Vagina (tissue), 2 donors: ENCODE data around the gene TMC1. TPM values are rescaled to one million over a fixed set of nuclear protein-coding genes. Genes with fewer than 3 reads are reported as not detected.

ENCODE experiments used
- DNase-seq, 2 donors: peaks; one replicate each; pipeline ENCODE4 v3.0.0-alpha.2; 2017; ENCODE audit errors: extremely low spot score in 2 of 2
- H3K27ac ChIP-seq: fragments of 200-600 bp; sonication (generic); one replicate; pipeline ENCODE4 v1.5.1; 2019
- H3K27me3 ChIP-seq: fragments of 200-600 bp; sonication (generic); one replicate; pipeline ENCODE4 v1.5.1; 2019
- H3K36me3 ChIP-seq, 2 donors: fragments of 200-600 bp; sonication (generic); one replicate each; pipeline ENCODE4 v1.5.1; 2017 to 2019
- H3K4me1 ChIP-seq: fragments of 200-600 bp; sonication (generic); one replicate; pipeline ENCODE4 v1.5.1; 2019
- H3K4me3 ChIP-seq, 2 donors: fragments of 200-600 bp; sonication (generic); 1 replicate in 1 of 2; 2 replicates in 1 of 2; pipeline ENCODE4 v1.5.1; 2016 to 2019
- H3K9me3 ChIP-seq: fragments of 200-600 bp; sonication (generic); one replicate; pipeline ENCODE4 v1.5.1; 2019
- CTCF ChIP-seq, 3 experiments: fragments of 450-650 bp in 2 of 3; fragments of 200-600 bp in 1 of 3; sonication (generic) in 1 of 3; IDR thresholded peaks; one replicate each; pipeline ENCODE4 v1.5.1; 2017 to 2019; ENCODE audit warnings: antibody characterized with exemption in 3 of 3, mild to moderate bottlenecking in 2 of 3, moderate library complexity in 2 of 3
- POLR2A ChIP-seq, 2 donors: fragments of 450-650 bp; IDR thresholded peaks; one replicate each; pipeline ENCODE4 v1.6.1; 2017; ENCODE audit warnings: antibody characterized with exemption in 2 of 2, mild to moderate bottlenecking in 2 of 2, moderate library complexity in 2 of 2
- POLR2AphosphoS5 ChIP-seq, 2 donors: sonication (generic); formaldehyde crosslinking; IDR thresholded peaks; one replicate each; pipeline ENCODE4 v1.9.0; 2017; ENCODE audit warnings: antibody characterized with exemption in 2 of 2, mild to moderate bottlenecking in 2 of 2, low read depth in 1 of 2; ENCODE audit not compliant: insufficient read depth in 1 of 2
- intact Hi-C: fragments of 100-400 bp; cut with DNase I; formaldehyde crosslinking; loops from one replicate; pipeline ENCODE4 v1.15.1; 2023
- total RNA-seq: library from RNA; depleted of rRNA; stranded (reverse); fragments of >200 nt; gene quantifications from one replicate; pipeline ENCODE4 v1.2.3, GENCODE V29; 2016

The TMC1 gene
- total RNA-seq, 1 donor from 2014 or later: not detected

- Histone ChIP-seq H3K27ac (no peak overlapping the region), H3K4me3 (no peak overlapping the region), H3K4me1 (no peaks in the 10 kb centered on the region), H3K9me3 (no peaks in the 10 kb centered on the region), H3K27me3 (no peaks in the 10 kb centered on the region), H3K36me3 (no peaks in the 10 kb centered on the region)
- no peak for DNase-seq
- no peak for TF ChIP-seq CTCF (IDR thresholded peaks at IDR 0.05)
- no peak for TF ChIP-seq POLR2A (IDR thresholded peaks at IDR 0.05)
- intact Hi-C loops: no loop called here
Observed at GRCh38 chr9:72769546-72769945, 248.1 kb downstream of the TMC1 start.

- no peaks in the 10 kb centered on the region for H3K4me1 ChIP-seq
- no peaks in the 10 kb centered on the region for H3K27me3 ChIP-seq
- no peak overlapping the region for H3K27ac ChIP-seq
- intact Hi-C loops: no loop called here
- no peaks in the 10 kb centered on the region for H3K9me3 ChIP-seq
- H3K36me3 ChIP-seq: no peaks in the 10 kb centered on the region
- no peak for DNase-seq
- H3K4me3 ChIP-seq: no peak overlapping the region
- TF ChIP-seq CTCF (IDR thresholded peaks at IDR 0.05) (no peak), POLR2AphosphoS5 (IDR thresholded peaks at IDR 0.05; ENCODE audit: insufficient read depth in 1 of 2, low read depth in 1 of 2) (no peak), POLR2A (IDR thresholded peaks at IDR 0.05) (no peak)
Observed at GRCh38 chr9:72772661-72773060, 251.3 kb downstream of the TMC1 start.

DNA sequence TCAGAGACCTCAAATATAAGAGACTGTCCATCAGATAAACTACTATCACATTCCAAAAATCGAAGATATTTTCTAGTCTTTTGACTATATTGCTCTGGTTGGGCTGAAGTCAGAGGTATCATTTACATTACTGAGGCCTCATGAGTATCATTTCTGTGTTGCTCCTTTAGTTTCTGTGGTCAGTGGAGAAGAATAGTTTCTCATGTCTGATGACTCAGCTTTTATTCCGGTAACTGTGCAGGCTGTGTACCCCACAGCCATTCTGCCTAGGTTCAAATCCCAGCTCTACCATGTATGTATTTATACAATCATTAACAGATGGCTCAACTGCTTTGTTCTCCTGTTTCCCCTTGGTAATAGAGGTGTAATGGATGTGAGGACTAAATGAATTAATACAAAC, 252.2 kb downstream of the TMC1 start:
- H3K4me1 ChIP-seq: no peaks in the 10 kb centered on the region

GRCh38 chr9:72775570-72775969, 254.2 kb downstream of the TMC1 start:
- Histone ChIP-seq H3K27ac (no peak overlapping the region), H3K36me3 (no peaks in the 10 kb centered on the region), H3K27me3 (no peaks in the 10 kb centered on the region), H3K4me3 (no peak overlapping the region), H3K4me1 (no peaks in the 10 kb centered on the region), H3K9me3 (no peaks in the 10 kb centered on the region)
- TF ChIP-seq POLR2AphosphoS5 (IDR thresholded peaks at IDR 0.05; ENCODE audit: insufficient read depth in 1 of 2, low read depth in 1 of 2): no peak
- no peak for TF ChIP-seq POLR2A (IDR thresholded peaks at IDR 0.05)
- no peak for TF ChIP-seq CTCF (IDR thresholded peaks at IDR 0.05)
- DNase-seq: no peak
- intact Hi-C loops: no loop called here

More for the DNA sequence above, 252.2 kb downstream of the TMC1 start:
- no peaks in the 10 kb centered on the region for H3K27me3 ChIP-seq
- H3K4me3 ChIP-seq: no peak overlapping the region
- DNase-seq: no peak
- intact Hi-C loops: no loop called here
- H3K36me3 ChIP-seq: no peaks in the 10 kb centered on the region
- no peak overlapping the region for H3K27ac ChIP-seq
- H3K9me3 ChIP-seq: no peaks in the 10 kb centered on the region
- TF ChIP-seq CTCF (IDR thresholded peaks at IDR 0.05): no peak
- no peak for TF ChIP-seq POLR2A (IDR thresholded peaks at IDR 0.05)
- TF ChIP-seq POLR2AphosphoS5 (IDR thresholded peaks at IDR 0.05; ENCODE audit: insufficient read depth in 1 of 2, low read depth in 1 of 2): no peak

DNA sequence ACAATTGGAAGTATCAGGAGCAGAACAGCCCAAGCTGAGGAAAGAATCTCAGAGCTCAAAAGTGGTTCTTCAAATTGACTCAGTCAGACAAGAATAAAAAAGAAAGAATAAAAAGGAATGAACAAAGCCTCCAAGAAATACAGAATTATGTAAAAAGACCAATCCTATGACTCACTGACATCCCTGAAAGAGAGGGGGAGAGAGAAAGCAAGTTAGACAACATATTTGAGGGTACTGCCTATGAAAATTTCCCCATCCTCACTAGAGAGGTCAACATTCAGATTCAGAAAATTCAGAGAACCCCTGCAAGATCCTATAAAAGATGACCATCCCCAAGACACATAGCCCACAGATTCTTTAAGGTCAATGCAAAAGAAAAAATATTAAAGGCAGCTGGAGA, 258.2 kb downstream of the TMC1 start:
- no peak for DNase-seq
- H3K36me3 ChIP-seq: no peaks in the 10 kb centered on the region
- H3K27ac ChIP-seq: no peak overlapping the region
- TF ChIP-seq POLR2AphosphoS5 (IDR thresholded peaks at IDR 0.05; ENCODE audit: insufficient read depth in 1 of 2, low read depth in 1 of 2): no peak
- TF ChIP-seq POLR2A (IDR thresholded peaks at IDR 0.05): no peak
- TF ChIP-seq CTCF (IDR thresholded peaks at IDR 0.05): no peak
- H3K4me3 ChIP-seq: no peak overlapping the region
- H3K9me3 ChIP-seq: no peaks in the 10 kb centered on the region
- intact Hi-C loops: no loop called here
- no peaks in the 10 kb centered on the region for H3K4me1 ChIP-seq
- no peaks in the 10 kb centered on the region for H3K27me3 ChIP-seq
